Peyer's patch (tissue), 4 donors: ENCODE measurements around the gene ARHGAP15. TPM values are rescaled to one million over a fixed set of nuclear protein-coding genes. Genes with fewer than 3 reads are reported as not detected.

Experiments
- DNase-seq, 3 donors: peaks; one replicate each; pipeline ENCODE4 v3.0.0-alpha.2; 2017 to 2019
- H3K27ac ChIP-seq, 4 donors: fragments of 200-600 bp; sonication (generic); one replicate each; pipeline ENCODE4 v1.5.1; 2016 to 2019
- H3K27me3 ChIP-seq, 2 donors: fragments of 200-600 bp; sonication (generic); one replicate each; pipeline ENCODE4 v1.5.1; 2019
- H3K36me3 ChIP-seq, 3 donors: fragments of 200-600 bp; sonication (generic); one replicate each; pipeline ENCODE4 v1.5.1; 2016 to 2019
- H3K4me1 ChIP-seq, 4 donors: fragments of 200-600 bp; sonication (generic); one replicate each; pipeline ENCODE4 v1.5.1; 2016 to 2019
- H3K4me3 ChIP-seq, 4 donors: fragments of 200-600 bp; sonication (generic); 1 replicate in 3 of 4; 2 replicates in 1 of 4; pipeline ENCODE4 v1.5.1; 2016 to 2019; ENCODE audit warnings: mild to moderate bottlenecking in 1 of 4
- H3K9me3 ChIP-seq, 4 donors: fragments of 200-600 bp; sonication (generic); one replicate each; pipeline ENCODE4 v1.5.1; 2016 to 2019; ENCODE audit warnings: mild to moderate bottlenecking in 1 of 4
- CTCF ChIP-seq, 6 experiments: fragments of 450-650 bp in 4 of 6; fragments of 200-600 bp in 2 of 6; sonication (generic) in 1 of 6; IDR thresholded peaks; one replicate each; pipeline ENCODE4 v1.5.1; 2017 to 2019; ENCODE audit warnings: antibody characterized with exemption in 6 of 6, mild to moderate bottlenecking in 3 of 6, moderate library complexity in 1 of 6
- POLR2A ChIP-seq, 2 donors: fragments of 450-650 bp; IDR thresholded peaks; one replicate each; pipeline ENCODE4 v1.5.1; 2017; ENCODE audit warnings: antibody characterized with exemption in 2 of 2, mild to moderate bottlenecking in 2 of 2, moderate library complexity in 2 of 2
- total RNA-seq, 4 donors: library from RNA; depleted of rRNA; stranded (reverse); fragments of >200 nt; gene quantifications; one replicate each; pipeline ENCODE4 v1.1.0, GENCODE V29; 2016

The ARHGAP15 gene
- total RNA-seq, 4 donors from 2014 or later = 6.7 to 203 (median 12.5) TPM

GRCh38 chr2:143522699-143523098, 393.5 kb downstream of the ARHGAP15 start:
- Histone ChIP-seq H3K4me1 (peaks cover 0 to 5% (median 2%) of the 10 kb centered on the region in 4 donors), H3K27ac (peak overlapping the region in 1 of 4 donors; percentile 23), H3K9me3 (no peaks in the 10 kb centered on the region), H3K27me3 (no peaks in the 10 kb centered on the region), H3K4me3 (no peak overlapping the region), H3K36me3 (no peaks in the 10 kb centered on the region)
- DNase-seq = no peak
- TF ChIP-seq POLR2A (IDR thresholded peaks at IDR 0.05) (no peak), CTCF (IDR thresholded peaks at IDR 0.05) (no peak)

- no peak overlapping the region for H3K4me3 ChIP-seq
- peaks cover 0 to 5% (median 2%) of the 10 kb centered on the region in 4 donors for H3K4me1 ChIP-seq
- H3K27me3 ChIP-seq = no peaks in the 10 kb centered on the region
- H3K27ac ChIP-seq = peak overlapping the region in 1 of 4 donors; percentile 45
- TF ChIP-seq CTCF (IDR thresholded peaks at IDR 0.05) (no peak), POLR2A (IDR thresholded peaks at IDR 0.05) (no peak)
- DNase-seq = no peak
- no peaks in the 10 kb centered on the region for H3K9me3 ChIP-seq
- no peaks in the 10 kb centered on the region for H3K36me3 ChIP-seq
These were observed 394.9 kb downstream of the ARHGAP15 start for GRCh38 chr2:143524119-143524553.

- Histone ChIP-seq H3K9me3 (no peaks in the 10 kb centered on the region), H3K27ac (peak overlapping the region in 3 of 4 donors; percentile 19 to 45 (median 32)), H3K36me3 (no peaks in the 10 kb centered on the region), H3K4me1 (peaks cover 0 to 5% (median 2%) of the 10 kb centered on the region in 4 donors), H3K4me3 (no peak overlapping the region), H3K27me3 (no peaks in the 10 kb centered on the region)
- TF ChIP-seq CTCF (IDR thresholded peaks at IDR 0.05) = no peak
- TF ChIP-seq POLR2A (IDR thresholded peaks at IDR 0.05) = no peak
- DNase-seq = no peak
These were observed 395.6 kb downstream of the ARHGAP15 start for GRCh38 chr2:143524559-143525401.

GRCh38 chr2:143525402-143525860, 396.2 kb downstream of the ARHGAP15 start:
- H3K27me3 ChIP-seq = no peaks in the 10 kb centered on the region
- no peak overlapping the region for H3K4me3 ChIP-seq
- no peak for TF ChIP-seq CTCF (IDR thresholded peaks at IDR 0.05)
- peaks cover 0 to 5% (median 2%) of the 10 kb centered on the region in 4 donors for H3K4me1 ChIP-seq
- no peak for DNase-seq
- peak overlapping the region in 3 of 4 donors; percentile 19 to 52 (median 29) for H3K27ac ChIP-seq
- H3K9me3 ChIP-seq = no peaks in the 10 kb centered on the region
- H3K36me3 ChIP-seq = no peaks in the 10 kb centered on the region

GRCh38 chr2:143526498-143526897, 397.3 kb downstream of the ARHGAP15 start:
- no peaks in the 10 kb centered on the region for H3K36me3 ChIP-seq
- no peak overlapping the region for H3K4me3 ChIP-seq
- H3K27me3 ChIP-seq = no peaks in the 10 kb centered on the region
- peaks cover 0 to 5% (median 2%) of the 10 kb centered on the region in 4 donors for H3K4me1 ChIP-seq
- DNase-seq = no peak
- peak overlapping the region in 1 of 4 donors; percentile 52 for H3K27ac ChIP-seq
- TF ChIP-seq POLR2A (IDR thresholded peaks at IDR 0.05) = no peak
- TF ChIP-seq CTCF (IDR thresholded peaks at IDR 0.05) = no peak
- no peaks in the 10 kb centered on the region for H3K9me3 ChIP-seq
